ENCODE data around the gene RBBP5.

The RBBP5 gene

GRCh38 chr1:205133287-205133686 is 11.5 kb upstream of the RBBP5 start:
- in situ Hi-C loops (cut with HindIII; ENCODE audit: low sequenced_read_pairs), result no loop called here

- in situ Hi-C loops (cut with HindIII; ENCODE audit: low sequenced_read_pairs), result no loop called here
These were observed 7.8 kb upstream of the RBBP5 start for GRCh38 chr1:205129447-205130029.

DNA sequence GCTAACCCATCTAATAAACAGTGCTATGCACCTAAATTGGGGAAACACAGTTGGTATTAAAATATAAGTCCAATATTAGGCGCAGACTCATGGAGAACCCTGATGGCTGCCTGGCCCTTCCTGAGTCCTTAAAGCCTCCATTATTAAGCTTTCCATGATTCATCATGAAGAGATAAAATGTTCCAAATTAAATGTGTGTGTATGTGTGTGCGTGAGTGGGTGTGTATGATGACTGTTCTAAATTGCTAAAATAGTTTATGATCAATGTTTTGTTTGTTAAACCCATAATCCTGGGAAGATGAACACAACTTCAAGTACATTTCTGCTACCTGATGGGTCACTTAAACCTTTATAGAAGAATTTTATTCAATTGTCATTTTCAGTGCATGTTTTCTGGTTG is 6.3 kb upstream of the RBBP5 start:
- in situ Hi-C loops (cut with HindIII; ENCODE audit: low sequenced_read_pairs), result no loop called here

DNA sequence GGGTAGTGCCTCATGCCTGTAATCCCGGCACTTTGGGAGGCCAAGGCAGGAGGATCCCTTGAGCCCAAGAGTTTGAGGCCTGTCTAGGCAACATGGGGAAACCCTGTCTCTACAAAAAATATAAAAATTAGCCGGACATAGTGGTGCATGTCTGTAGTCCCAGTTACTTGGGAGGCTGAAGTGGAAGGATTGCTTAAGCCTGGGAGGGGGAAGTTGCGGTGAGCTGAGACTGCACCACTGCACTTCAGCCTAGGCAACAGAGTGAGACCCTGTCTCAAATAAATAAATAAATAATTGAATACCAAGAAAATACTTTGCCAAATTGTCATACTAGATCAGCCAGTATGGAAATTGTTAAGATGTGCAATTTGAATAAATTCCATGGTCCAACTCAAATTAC is 5.9 kb upstream of the RBBP5 start:
- in situ Hi-C loops (cut with HindIII; ENCODE audit: low sequenced_read_pairs), result no loop called here

GRCh38 chr1:205124726-205125125 is 2.9 kb upstream of the RBBP5 start:
- in situ Hi-C loops (cut with HindIII; ENCODE audit: low sequenced_read_pairs), result no loop called here

GRCh38 chr1:205122489-205122882 is 708 bp upstream of the RBBP5 start:
- in situ Hi-C loops (cut with HindIII; ENCODE audit: low sequenced_read_pairs), result no loop called here

GRCh38 chr1:205118752-205119151 is 3.0 kb downstream of the RBBP5 start:
- in situ Hi-C loops (cut with HindIII; ENCODE audit: low sequenced_read_pairs), result no loop called here

GRCh38 chr1:205111354-205111753 is 10.4 kb downstream of the RBBP5 start:
- in situ Hi-C loops (cut with HindIII; ENCODE audit: low sequenced_read_pairs), result no loop called here

GRCh38 chr1:205109711-205110110 is 12.1 kb downstream of the RBBP5 start:
- in situ Hi-C loops (cut with HindIII; ENCODE audit: low sequenced_read_pairs), result no loop called here

DNA sequence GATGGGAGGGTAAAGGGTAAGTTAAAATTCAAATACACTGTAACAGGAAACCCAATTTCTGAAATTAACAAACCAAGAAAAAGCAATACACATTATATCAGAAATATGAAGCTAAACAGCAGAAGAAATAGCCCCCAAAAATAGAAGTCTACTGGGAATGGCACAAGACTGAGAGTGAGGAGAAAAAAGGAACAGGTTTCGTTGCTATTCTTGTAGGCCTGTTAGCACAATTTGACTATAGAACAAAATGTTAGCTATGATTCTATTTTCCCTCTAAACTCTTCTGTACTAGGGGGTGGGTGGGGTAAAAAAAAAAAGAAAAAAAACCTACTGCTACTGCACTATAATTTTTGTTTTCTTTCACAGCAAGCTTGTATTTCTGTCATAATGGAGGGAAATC is 12.5 kb downstream of the RBBP5 start:
- in situ Hi-C loops (cut with HindIII; ENCODE audit: low sequenced_read_pairs), result no loop called here

GRCh38 chr1:205108464-205108863 is 13.3 kb downstream of the RBBP5 start:
- in situ Hi-C loops (cut with HindIII; ENCODE audit: low sequenced_read_pairs), result no loop called here

GRCh38 chr1:205107327-205107726 is 14.5 kb downstream of the RBBP5 start:
- in situ Hi-C loops (cut with HindIII; ENCODE audit: low sequenced_read_pairs), result no loop called here

- in situ Hi-C loops (cut with HindIII; ENCODE audit: low sequenced_read_pairs), result no loop called here
These were observed 19.4 kb downstream of the RBBP5 start for GRCh38 chr1:205102404-205102803.

- in situ Hi-C loops (cut with HindIII; ENCODE audit: low sequenced_read_pairs), result no loop called here
These were observed 23.5 kb downstream of the RBBP5 start for GRCh38 chr1:205098242-205098641.

DNA sequence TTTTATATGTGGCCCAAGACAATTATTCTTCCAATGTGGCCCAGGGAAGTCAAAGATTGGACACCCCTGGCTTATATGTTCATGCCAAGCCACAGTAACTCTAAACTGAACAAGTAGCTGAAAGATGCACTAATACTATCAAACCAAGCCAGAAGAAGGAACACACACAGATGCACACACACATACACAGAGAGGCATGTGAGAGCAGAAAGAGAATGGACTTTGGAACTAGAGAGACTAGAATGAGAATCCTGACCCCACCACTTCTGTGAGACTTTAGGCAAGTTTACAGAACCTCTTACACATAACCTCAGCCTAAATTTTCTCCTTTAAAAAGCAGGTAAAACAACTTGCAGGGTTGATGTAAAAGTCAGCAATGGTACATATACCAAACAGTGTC is 26.4 kb downstream of the RBBP5 start:
- in situ Hi-C loops (cut with HindIII; ENCODE audit: low sequenced_read_pairs), result no loop called here

GRCh38 chr1:205091043-205091740 is 30.6 kb downstream of the RBBP5 start:
- in situ Hi-C loops (cut with HindIII; ENCODE audit: low sequenced_read_pairs), result no loop called here

DNA sequence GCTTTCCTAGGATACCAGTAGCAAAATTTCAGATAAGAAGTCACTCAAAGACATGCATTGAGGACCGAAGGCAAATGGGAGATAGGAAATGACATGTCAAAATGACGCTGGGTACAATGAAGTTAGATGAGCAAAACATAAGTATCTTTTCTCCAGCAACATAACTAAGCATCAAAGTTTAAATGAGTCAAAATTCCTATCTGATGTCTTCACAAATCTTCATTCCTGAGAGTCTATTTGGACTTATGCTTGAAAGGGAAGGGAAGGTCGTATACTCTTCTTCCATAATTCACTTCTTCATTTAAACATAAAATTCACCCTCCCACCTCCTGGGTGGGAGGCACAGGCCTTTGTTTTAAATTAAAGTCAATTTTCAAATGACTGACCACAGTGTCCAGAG is 33.4 kb downstream of the RBBP5 start:
- in situ Hi-C loops (cut with HindIII; ENCODE audit: low sequenced_read_pairs), result no loop called here

- in situ Hi-C loops (cut with HindIII; ENCODE audit: low sequenced_read_pairs), result no loop called here
These were observed 37.4 kb downstream of the RBBP5 start, which contains the start of gene TMEM81 for GRCh38 chr1:205084360-205084759. TMEM81 (minus strand) TSS chr1:205084460; CDS start chr1:205084320, 140 bp downstream.

DNA sequence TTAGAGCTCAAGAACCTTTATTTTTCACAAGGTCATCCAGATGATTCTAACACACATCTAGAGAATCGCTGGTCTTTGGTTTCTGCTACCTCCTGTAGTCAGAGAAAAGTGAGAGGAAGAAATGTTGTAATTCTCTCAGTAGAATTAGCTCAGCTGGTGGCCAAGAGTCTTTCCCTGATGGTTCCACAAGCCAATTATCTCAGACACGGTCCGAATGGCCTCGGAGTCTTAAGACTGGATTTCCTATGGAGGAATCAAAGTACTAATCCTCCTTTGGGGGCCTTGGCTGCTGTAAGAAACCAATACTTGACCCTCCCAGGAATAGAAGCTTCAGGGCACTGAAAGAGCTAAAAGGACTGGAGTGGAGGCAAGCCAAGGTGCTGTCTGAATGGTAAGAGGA is 39.3 kb downstream of the RBBP5 start:
- in situ Hi-C loops (cut with HindIII; ENCODE audit: low sequenced_read_pairs), result no loop called here

- in situ Hi-C loops (cut with HindIII; ENCODE audit: low sequenced_read_pairs), result no loop called here
These were observed 43.9 kb downstream of the RBBP5 start for GRCh38 chr1:205077934-205078311.

- in situ Hi-C loops (cut with HindIII; ENCODE audit: low sequenced_read_pairs), result no loop called here
These were observed 44.4 kb downstream of the RBBP5 start for GRCh38 chr1:205077158-205077933.

DNA sequence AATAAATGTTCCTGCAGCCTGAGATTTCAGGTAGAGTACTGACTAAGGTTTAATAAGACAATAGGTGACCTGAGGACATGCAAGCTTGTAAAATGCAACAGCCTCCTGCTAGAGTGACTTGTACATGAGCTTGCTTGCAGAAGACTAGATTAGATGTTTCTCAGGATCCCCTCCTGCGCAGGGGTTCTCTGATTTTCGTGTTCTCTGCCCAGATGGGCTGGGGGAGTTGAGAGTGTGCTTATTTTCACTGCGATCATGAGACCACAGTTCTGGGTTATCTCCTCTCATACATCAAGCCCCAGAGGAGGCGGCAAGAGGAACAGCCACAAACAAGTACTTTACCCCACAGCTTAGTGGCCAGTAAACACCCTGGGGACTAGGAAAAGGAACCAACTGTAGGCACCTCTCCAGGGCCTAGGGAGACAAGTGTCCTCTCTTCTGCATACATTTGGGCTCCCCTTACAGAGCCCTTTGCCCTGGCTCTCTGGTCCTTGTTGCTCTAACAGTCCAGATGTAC is 45.5 kb downstream of the RBBP5 start:
- in situ Hi-C loops (cut with HindIII; ENCODE audit: low sequenced_read_pairs), result no loop called here

All from DLD1 (cell line).